GM19240 (cell line): ENCODE measurements around the gene TACC2.
"Not testable (repeated sequence)": the region's sequence is repeated elsewhere in the genome, so short reads cannot be mapped to it uniquely, and the experiment has no call there.

Source experiments
- DNase-seq: peaks from one replicate; pipeline ENCODE4 v3.0.0; 2011; ENCODE audit warnings: low spot score; ENCODE audit not compliant: insufficient read length

The TACC2 gene

DNA sequence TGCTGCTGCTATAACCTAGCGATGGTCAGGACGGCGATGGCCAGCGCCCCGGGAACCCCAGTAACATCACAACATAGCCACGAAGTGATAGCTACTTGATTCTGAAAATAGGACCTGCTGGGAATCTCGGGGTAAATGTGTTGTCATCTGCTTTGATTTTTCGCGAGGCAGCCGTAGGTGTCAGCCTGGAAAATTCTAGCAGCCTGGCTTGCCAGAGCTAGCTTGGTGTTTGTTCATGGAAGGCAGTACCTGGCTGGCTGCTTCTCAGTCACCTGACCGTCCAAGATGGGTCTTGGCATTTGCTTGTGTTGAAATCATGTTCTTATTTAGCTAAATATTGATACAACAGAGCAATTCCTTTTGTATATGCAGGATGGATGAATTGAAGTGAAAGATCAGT, 199.7 kb downstream of the TACC2 start:
- no peak for DNase-seq

DNA sequence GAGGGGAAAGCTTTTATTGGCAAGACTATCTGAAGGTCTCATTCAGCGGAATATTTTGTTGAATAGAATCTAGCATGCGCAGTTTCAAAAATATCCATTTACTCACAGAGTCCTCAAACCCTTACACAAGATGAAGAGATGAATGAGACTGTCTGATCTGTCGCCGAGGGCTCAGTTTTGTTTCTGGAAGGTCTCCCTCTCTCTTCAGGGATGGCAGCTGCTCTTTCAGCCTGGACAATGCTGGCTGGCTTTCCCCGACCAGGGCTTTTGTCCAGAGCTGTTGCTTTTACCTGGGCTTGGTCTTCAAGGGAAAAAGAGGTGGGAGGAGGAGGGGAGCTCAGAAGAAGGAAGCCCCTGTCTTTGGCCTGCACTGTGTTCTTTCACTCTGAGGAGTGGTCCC, 200.2 kb downstream of the TACC2 start:
- DNase-seq: no peak

DNA sequence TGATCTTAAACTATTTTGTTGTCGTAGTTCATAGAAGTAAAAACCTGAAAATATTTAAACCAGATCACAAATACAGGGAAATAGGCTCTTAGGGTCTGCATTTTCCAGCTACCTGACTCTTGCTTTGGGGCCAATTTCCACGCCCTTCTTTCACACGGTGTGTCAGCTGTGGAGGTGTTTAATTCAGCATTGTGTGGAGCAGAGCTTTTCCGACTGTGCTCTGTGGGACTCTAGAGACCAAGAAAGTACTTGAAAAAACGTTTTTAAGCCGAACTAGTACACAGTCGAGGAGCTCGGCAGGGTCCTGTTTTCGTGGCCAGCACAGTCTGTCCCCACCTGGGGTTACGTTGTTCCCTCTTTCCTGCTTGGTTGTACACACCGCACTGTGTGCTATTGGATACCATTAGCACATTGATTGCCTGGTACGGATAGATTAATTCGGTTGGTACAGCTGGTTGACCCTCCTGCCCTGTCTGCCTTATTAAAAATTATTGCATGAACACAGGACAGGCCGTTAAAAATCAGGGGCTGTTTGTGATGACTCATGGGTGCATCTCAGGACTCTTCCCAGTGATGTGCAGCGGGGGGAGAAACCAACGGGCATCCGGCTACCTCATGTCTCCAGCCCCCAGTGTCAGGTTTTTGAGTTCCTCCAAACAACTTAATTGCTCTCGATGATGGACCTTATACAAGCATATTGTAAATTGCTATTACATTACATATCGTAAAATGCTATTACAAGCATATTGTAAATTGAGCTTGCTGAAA, 201.4 kb downstream of the TACC2 start:
- no peak for DNase-seq

DNA sequence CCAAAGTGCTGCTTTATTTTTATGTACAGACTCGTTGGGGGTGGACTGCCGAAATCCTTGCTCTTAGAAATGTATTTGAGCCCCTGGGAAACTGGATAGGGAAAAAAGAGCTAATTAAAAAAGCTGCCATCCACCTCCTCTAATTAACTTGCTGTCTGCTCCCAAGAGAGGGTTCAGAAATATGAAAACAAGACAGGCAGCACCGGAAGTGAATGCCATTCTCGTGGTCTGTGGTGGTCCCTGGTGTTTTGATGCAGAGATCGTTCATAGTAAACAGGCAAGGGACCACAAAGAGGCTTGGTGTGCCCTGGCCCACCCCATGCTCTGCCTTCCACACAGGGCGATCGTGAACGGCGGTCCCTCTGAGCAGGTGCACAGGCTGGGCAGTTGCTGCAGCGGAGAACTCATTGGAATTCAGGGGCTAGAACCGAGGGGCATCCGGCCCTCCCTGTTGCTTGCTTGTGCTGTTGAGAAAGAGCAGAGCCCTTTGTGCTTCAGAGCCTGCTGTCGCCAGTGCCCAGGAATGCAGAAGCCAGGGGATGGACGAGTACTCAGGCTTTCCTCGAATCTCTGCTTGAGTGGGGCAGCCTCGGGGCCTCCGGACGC, 203.1 kb downstream of the TACC2 start:
- no peak for DNase-seq

DNA sequence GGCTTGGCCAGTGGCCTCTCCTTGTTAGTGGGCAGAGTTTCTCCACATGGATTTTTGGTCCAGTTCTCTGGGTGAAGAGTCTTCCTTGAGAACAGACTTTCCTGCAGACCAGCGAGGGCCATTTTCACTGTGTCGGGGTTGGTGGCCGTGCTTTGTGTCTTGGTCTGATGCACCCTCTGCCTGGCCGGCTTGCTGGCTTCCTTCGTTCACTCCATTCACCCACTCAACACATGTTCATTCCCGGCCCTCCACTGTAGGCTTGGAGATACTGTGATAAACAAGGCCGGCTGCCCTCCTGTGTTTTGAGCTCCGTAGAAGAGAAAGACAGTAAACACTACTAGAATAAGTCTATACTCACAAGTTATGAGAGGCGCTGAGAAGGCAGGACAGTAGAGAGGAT, 205.3 kb downstream of the TACC2 start:
- DNase-seq: no peak

DNA sequence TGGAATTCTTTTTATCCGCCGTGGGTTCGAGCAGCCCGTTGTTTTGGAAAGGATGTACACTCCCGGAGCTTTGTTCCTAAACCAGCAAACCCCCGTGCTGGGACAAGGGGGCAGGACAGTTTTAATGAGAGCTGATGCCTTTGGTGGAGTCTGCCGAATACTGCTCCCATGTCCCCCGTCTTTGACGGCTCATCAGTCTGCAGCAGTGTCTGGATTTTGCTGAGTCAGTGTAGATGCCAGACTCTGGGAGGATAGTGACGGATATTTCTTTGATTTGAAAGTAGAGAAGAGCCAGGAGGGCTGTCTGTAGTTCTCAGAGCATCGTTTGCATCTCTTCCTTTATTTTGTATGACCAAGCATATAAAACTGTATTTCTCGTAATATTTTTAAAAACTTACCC, 207.3 kb downstream of the TACC2 start:
- DNase-seq: no peak

DNA sequence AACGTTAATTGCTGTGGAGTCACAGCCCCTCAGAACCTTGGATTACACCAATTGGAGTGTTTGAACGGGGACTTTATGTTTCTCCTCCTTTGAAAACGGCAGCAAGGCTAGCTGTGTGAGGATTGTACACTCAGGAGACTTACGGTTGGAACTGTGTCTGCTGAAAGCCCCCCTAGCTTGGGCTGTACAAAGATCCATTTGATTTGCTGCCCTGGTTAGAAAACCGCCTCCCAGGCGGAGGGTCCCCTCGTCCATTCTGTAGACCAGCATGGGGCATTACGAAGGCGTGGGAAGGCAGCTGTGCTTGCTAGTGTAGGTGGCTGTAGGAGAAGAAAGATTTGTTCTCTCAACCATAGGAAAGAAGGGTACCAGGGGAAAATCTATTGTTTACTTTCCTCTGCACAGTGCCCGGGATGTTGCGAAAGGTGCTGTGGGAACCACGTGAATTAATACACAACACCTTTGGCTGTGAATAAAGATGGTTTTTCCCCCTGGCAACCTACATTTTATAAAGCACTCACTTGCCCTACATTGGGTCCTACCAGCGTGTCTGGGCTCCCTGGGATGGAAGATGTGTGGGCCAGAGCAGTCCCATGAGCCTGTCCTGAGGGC, 208.8 kb downstream of the TACC2 start:
- DNase-seq: no peak

DNA sequence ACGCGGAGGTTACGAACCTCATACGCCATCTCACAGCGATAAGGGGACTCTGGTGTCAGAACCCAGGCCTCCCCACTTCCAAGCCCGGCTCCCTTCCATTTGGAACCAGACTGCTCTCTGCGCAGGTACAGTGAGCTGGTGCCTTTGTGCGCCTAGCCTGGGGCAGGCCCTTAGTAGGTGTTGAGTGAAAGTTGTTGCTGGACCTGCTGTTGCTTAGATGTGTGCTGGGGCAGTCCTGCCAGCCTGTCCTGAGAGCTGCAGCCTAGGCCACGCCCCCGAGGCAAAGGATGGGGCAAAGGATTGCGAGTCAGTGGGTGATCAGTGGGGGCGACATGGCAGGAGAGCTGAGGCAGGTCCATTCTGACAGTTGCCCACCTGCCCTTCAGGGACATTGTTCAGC, 209.7 kb downstream of the TACC2 start:
- no peak for DNase-seq

DNA sequence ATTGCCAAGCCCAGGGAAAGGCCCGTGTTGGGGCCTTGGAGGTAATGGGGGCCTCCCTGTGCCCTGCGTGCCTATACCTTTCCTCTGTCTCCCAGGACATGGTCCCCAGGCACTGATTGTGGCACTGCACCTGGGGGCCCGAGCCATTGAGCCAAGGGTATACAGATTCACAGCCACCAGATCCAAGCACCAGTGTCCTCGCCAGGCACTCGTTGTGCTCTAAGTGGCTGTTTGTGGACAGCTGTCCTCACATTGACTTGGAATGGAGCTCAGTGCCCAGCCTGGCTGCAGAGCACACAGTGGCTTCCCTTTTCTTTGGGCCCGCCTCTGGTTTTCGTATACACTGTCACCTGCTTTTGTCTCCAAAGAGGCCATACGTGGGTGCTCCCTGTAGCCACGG, 210.1 kb downstream of the TACC2 start:
- no peak for DNase-seq

DNA sequence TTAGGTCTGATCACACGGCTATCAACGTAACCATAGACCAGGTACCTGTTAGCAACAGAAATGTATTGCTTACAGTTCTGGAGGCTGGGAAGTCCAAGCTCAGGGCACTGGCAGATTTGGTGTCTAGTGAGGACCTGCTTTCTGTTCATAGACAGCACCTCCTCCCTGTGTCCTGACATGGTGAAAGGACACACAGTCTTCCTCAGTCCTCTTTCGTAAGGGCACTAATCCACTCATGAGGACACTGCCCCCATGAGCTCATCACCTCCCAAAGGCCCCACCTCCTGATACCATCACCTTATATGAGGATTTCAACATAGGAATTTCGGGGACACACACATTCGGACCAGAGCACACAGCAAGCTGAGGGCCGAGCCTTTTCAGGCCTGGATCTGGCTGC, 210.7 kb downstream of the TACC2 start:
- DNase-seq: no peak

DNA sequence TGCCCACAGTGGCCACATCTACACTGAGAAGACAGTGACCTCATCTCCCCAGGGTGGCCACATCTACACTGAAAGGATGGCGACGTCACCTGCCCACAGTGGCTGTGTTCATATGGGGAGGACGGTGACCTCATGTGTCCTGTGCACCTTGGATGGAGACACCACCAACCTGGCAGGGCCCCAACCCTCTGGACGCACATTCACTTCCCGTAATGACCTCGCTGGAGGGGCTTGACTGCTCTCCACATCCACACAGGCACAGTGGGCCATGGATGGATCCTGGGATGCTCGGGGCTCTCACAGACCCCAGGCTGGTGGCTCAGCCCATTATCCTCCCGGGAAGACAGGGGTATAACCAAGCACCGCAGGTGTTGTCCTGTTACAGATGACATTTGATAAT, 212.4 kb downstream of the TACC2 start:
- DNase-seq: no peak

DNA sequence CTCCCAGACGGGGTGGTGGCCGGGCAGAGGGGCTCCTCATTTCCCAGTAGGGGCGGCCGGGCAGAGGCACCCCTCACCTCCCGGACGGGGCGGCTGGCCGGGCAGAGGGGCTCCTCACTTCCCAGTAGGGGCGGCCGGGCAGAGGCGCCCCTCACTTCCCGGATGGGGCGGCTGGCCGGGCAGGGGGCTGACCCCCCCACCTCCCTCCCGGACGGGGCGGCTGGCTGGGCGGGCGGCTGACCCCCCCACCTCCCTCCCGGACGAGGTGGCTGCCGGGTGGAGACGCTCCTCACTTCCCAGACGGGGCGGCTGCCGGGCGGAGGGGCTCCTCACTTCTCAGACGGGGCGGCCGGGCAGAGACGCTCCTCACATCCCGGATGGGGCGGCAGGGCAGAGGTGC, 214.2 kb downstream of the TACC2 start:
- not testable (repeated sequence) for DNase-seq

DNA sequence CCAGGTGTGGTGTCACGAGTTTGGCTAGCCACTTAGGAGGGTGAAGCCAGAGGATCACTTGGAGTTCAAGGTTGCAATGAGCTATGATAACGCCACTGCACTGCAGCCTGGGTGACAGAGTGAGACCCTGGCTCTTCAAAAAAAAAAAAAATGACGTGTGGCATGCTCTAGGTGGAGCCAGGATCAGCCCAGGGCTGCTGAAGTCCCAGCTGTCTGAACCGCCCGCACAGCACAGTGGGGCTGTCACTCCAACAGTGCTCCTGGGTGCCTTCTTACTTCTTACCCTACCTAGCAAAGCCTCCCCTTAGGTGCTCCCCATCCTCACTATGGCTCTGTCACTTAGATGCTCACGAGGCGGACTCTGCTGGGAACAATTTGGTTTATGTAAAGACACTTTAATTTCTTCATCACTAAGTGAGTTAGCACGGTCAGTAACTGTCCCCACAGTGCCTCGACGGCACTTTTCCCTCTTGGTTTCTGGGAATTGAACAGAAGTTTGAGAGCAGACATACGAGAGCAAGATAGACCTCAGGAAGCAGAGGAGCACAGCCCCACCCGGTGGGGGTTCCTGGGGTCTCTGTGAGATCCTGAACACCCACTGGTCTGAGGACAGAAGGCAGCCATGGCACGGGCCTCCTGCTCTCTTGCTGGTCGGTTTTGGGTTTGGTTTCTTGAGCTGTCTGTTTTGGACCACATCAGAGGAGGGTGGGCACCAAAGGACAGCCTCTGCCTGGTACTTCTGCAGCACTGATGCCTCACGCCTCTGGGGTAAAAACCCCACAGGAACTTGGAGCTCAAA, 215.9 kb downstream of the TACC2 start:
- no peak for DNase-seq

DNA sequence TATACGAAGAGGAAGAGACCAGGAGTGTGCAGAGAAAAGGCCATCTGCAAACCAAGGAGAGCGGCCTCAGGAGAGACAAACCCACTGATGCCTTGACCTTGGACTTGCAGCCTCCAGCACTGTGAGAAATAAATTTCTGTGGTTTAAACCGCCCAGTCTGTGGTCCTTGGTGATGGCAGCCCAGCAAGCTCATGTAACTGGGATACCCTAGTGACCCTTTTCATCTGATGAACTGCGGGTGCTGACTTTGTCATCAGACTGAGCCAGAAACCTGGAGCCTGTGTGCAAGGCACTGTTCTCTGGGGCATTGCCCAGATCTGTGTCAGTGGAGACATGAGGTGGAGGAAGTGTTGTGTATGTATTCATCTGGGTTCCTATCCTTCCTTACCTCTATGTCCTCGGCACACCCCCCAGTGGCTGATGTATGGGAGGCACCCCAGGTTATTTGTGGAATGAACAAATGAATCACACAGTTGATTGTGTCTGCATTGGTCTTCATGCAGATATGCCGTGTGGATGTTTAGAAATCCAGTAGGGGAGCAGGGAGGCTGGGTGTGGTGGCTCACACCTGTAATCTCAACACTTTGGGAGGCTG, 217.6 kb downstream of the TACC2 start:
- DNase-seq: no peak

DNA sequence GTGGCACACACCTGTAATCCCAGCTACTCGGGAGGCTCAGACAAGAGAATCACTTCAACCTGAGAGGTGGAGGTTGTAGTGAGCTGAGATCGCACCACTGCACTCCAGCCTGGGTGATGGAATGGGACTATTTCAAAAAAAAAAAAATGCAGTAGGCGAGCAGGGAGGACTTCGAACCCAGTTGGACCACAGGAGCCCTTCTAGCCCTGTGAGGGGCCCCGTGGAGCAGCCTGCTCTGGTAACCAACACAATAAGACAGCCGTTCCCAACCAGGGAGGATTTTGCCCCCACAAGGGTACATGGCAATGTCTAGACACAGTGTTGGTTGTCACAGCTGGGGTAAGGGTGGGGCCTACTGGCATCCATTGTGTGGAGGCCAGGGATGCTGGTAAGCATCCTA, 218.2 kb downstream of the TACC2 start:
- DNase-seq: no peak

DNA sequence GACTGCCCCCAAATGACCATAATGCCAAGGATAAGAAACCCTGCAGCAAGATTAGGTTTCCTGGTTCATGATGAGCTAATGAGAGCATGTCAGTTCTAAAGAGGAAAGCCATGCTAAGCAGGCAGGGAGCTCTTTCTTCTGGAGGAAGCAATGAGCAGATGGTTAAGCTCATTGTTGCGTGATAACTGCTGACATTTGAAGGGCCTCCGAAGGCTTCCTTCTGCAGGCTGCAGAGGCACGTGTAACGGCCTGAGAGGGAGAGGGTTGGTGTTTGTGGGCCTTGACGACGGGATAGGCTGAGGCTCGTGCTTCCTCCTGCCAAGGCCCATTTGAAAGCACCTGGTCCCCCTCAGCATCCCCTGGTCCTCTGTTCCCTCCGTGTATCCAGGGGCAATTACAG, 218.6 kb downstream of the TACC2 start:
- DNase-seq: no peak

DNA sequence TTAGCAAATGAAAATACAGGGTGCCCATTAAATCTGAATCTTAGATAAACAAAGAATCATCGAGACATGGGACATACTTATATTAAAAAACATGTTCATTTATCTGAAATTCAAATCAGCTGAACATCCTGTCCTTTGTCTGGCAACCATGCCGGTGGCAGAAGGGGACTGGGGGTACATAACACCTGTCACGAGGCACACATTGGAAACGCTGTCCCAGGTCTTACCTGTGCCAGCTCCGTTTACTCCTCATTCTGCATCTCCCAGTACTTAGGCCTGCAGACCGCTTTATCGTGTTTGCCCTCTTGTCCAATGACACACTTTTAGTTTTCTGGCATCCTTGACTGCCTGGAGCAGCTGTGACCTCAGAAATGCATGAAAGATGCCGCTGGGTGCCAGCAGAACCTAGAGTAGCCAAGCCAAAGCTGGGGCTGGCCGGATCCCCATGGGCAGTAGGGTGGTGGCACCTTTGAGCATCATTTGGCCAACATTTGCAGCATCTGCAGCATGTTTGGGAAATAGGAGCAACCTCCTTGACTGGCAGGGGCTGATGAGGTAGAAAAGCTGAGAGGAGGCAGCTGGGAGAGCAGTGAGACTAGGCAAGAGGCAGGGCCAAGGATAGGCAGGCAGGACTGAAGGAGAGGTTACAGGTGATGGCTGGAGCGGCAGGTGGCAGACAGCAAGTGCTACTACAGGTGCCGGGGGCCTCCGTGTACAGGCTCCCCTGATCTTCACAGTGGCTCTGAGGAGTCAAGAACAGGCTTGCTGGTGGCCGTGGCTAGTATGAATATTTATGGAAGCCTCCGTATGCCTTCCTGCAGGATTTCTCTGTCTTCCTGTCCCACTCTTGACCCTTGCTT, 219.8 kb downstream of the TACC2 start:
- DNase-seq: no peak

DNA sequence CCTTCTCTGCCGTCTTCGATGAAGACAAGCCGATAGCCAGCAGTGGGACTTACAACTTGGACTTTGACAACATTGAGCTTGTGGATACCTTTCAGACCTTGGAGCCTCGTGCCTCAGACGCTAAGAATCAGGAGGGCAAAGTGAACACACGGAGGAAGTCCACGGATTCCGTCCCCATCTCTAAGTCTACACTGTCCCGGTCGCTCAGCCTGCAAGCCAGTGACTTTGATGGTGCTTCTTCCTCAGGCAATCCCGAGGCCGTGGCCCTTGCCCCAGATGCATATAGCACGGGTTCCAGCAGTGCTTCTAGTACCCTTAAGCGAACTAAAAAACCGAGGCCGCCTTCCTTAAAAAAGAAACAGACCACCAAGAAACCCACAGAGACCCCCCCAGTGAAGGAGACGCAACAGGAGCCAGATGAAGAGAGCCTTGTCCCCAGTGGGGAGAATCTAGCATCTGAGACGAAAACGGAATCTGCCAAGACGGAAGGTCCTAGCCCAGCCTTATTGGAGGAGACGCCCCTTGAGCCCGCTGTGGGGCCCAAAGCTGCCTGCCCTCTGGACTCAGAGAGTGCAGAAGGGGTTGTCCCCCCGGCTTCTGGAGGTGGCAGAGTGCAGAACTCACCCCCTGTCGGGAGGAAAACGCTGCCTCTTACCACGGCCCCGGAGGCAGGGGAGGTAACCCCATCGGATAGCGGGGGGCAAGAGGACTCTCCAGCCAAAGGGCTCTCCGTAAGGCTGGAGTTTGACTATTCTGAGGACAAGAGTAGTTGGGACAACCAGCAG, 221.7 kb downstream of the TACC2 start:
- DNase-seq: no peak

DNA sequence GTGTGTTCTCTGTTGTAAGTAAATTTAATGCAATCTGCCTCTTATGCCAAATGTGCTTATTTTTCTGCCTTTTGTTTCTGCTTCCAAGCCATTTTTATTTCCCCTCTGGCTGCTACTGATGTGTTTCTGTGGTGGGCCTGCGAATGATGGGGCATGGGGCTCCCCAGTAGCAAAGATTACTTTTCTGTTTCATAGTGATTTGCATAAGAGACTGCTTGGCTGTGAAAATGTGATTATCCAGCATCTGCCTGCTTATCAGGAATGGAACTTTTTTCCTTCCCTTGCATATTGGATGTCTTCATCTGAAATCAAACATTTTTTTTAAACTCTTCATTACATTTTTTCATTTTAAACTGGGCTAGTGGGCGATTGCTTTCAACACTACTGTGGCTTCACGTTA, 224.4 kb downstream of the TACC2 start:
- DNase-seq: no peak

DNA sequence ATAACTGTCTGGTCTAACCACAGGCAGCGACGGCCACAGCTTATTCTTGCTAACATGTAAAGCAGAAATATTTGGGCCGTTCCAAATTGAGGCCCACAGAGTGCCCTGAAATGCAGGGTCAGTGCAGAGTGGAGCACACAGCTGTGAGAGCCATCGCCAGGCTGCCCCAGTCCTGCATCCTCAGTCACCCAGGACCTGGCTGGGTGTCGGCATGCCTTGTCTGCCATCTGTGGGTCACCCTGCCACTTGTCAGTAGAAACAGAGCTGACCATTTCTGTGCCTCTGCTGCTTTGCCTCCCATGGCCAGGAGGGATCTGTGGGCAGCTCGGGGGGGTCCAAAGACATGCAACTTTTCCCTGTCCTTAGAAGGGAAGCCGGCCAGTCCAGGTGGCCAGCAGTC, 224.8 kb downstream of the TACC2 start:
- DNase-seq: no peak
